Mesothelial cell of epicardium (in vitro differentiated cells): ENCODE measurements around the gene FMNL2. TPM values are rescaled to one million over a fixed set of nuclear protein-coding genes. Genes with fewer than 3 reads are reported as not detected.

Experiments
- DNase-seq, 2 experiments: peaks; one replicate each; pipeline ENCODE4 v3.0.0; 2021; ENCODE audit warnings: low spot score in 2 of 2; ENCODE audit not compliant: unreplicated experiment in 2 of 2
- H3K27ac Mint-ChIP-seq: 2 replicates; pipeline ENCODE4 v1.8.0; 2021; ENCODE audit warnings: mixed read lengths
- H3K27me3 Mint-ChIP-seq: 2 replicates; pipeline ENCODE4 v1.8.0; 2021; ENCODE audit warnings: low read depth, mixed read lengths
- H3K36me3 Mint-ChIP-seq: 2 replicates; pipeline ENCODE4 v1.8.0; 2021; ENCODE audit warnings: mixed read lengths
- H3K4me1 Mint-ChIP-seq: 2 replicates; pipeline ENCODE4 v1.8.0; 2021; ENCODE audit warnings: mixed read lengths
- H3K4me3 Mint-ChIP-seq: 2 replicates; pipeline ENCODE4 v1.8.0; 2021; ENCODE audit warnings: mild to moderate bottlenecking, moderate library complexity, mixed read lengths
- H3K9me3 Mint-ChIP-seq: 2 replicates; pipeline ENCODE4 v1.8.0; 2021; ENCODE audit warnings: mixed read lengths
- total RNA-seq: library from RNA; stranded (reverse); gene quantifications from 3 replicates; pipeline ENCODE4 v1.2.1, GENCODE V29; 2021
- TF ChIP-seq, protein P1 (sequence below): fragments of 200-600 bp; sonication (generic); IDR thresholded peaks from one replicate; pipeline ENCODE4 v1.5.0; 2021; ENCODE audit warnings: antibody characterized with exemption; ENCODE audit not compliant: unreplicated experiment

Gene FMNL2
- total RNA-seq, 1 donor from 2014 or later: 52.6 TPM

DNA sequence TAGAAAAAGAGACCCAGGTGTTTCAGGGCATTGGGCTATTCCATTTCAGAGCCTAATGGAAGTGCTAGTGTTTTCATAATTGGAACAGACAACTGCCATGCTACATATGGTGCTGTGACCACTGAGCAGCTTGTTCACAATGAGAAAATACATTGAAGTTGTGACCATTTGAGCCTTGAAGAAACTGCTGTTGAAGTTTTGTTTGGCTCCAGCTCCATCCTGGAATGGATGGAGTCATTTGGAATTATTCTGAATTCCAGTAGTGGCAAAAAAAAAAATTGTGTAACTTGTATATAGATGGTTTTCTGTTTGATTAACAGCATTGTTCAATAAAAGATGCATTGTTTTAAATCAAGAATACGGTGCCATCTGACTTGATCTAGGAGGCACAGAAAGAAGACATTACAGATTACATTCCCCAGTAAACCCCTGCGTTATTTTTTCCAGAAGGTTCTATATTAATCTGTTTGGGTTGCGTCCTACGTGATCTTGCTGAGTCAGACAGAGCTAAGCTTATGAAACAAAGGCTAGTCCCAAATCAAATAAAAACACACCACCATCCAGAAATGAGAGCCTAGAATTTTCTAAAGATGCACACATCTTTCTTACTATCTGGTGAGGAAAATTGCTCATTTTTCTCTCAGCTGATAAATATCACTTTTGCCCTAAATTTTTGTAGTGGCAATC, 19.2 kb downstream of the FMNL2 start:
- H3K9me3 Mint-ChIP-seq: peaks cover 3% of the 10 kb centered on the region
- no peak overlapping the region for H3K4me3 Mint-ChIP-seq
- TF ChIP-seq, protein P1, sequence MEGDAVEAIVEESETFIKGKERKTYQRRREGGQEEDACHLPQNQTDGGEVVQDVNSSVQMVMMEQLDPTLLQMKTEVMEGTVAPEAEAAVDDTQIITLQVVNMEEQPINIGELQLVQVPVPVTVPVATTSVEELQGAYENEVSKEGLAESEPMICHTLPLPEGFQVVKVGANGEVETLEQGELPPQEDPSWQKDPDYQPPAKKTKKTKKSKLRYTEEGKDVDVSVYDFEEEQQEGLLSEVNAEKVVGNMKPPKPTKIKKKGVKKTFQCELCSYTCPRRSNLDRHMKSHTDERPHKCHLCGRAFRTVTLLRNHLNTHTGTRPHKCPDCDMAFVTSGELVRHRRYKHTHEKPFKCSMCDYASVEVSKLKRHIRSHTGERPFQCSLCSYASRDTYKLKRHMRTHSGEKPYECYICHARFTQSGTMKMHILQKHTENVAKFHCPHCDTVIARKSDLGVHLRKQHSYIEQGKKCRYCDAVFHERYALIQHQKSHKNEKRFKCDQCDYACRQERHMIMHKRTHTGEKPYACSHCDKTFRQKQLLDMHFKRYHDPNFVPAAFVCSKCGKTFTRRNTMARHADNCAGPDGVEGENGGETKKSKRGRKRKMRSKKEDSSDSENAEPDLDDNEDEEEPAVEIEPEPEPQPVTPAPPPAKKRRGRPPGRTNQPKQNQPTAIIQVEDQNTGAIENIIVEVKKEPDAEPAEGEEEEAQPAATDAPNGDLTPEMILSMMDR: no peak
- no peaks in the 10 kb centered on the region for H3K27me3 Mint-ChIP-seq
- no peak for DNase-seq
- H3K4me1 Mint-ChIP-seq: peaks cover 12% of the 10 kb centered on the region
- H3K36me3 Mint-ChIP-seq: peaks cover 5% of the 10 kb centered on the region
- peak overlapping the region; percentile 73 for H3K27ac Mint-ChIP-seq

DNA sequence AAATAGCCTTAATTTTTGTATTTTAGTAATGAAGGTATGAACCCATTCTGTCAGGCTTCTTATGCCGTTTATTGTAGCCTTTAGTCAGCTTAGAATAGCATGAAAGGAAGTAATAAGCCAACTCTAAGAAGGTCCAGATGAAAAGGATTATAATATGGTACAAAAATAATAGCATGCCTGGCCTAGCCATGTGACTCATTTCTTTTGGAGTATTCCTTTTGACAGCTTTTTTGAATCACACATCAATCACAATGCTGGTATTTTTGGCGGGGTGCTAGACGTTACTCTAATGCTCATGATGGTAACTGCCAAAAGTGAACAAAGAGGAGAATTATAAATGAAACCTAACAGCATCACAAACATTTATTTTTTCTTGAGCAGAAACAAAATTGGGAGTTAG, 19.9 kb downstream of the FMNL2 start:
- peaks cover 12% of the 10 kb centered on the region for H3K4me1 Mint-ChIP-seq
- peak overlapping the region; percentile 73 for H3K27ac Mint-ChIP-seq
- H3K9me3 Mint-ChIP-seq: peaks cover 3% of the 10 kb centered on the region
- H3K27me3 Mint-ChIP-seq: no peaks in the 10 kb centered on the region
- H3K4me3 Mint-ChIP-seq: no peak overlapping the region
- TF ChIP-seq, protein P1: no peak
- H3K36me3 Mint-ChIP-seq: peaks cover 5% of the 10 kb centered on the region
- DNase-seq: no peak

DNA sequence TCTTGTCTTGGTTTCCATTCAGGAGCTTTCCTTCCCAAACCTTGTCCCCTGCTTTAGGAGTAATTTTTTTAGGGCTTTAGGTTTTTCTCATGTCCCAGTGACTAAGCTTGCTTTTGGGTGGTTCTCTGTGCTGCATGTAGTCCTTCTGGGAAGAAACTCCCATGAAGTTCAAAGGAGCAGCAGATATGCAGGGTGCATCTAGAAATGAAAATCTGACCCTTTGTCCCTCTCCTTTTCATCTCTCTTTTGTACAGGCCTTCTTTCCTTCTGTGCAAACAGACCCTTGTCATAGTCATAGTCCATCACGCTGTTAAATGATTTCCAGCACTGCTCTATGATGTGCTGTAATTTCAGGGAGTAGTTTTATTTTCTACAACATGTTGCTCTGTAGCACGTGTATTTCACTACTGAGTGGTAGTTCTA, 20.4 kb downstream of the FMNL2 start:
- no peak for DNase-seq
- no peak overlapping the region for H3K4me3 Mint-ChIP-seq
- H3K36me3 Mint-ChIP-seq: peaks cover 3% of the 10 kb centered on the region
- TF ChIP-seq, protein P1: no peak
- peaks cover 12% of the 10 kb centered on the region for H3K4me1 Mint-ChIP-seq
- H3K9me3 Mint-ChIP-seq: peaks cover under 1% of the 10 kb centered on the region
- peak overlapping the region; percentile 65 for H3K27ac Mint-ChIP-seq
- H3K27me3 Mint-ChIP-seq: no peaks in the 10 kb centered on the region

DNA sequence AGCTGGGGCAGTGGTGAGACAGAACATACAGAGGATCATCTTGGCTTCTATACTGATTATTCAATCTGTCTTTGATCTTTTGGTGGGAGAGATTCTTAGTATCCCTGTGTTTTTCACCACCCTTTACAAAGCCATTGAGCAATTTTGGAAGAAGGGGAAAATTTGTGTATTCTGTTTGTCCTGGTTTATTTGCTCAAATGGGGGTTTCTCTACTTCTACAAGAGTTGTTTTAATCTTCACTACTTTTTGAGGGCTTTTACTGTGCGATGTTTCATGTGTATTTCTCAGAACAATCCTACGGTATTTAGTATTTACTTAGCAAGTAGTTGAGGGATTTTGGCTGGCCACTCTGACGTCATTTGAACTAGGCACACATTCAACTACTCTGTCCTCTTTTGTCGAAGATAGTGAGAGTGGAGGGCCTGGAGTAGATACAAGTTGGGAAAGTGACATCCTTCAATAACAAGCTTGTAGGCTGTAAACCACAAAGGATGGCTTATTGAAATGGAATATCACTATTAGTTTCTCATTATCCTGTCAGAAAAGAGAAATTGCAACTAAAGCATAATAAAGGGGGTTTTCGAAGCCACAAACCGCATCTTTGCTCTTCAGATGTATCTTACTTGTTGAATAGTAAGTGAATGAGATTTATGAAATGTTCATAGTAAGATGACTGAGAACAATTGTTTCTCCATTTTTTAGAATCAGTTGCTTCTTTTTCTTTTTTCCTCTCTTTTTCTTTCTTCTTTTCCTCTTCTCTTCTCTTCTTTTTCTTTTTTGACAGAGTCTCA, 24.8 kb downstream of the FMNL2 start:
- TF ChIP-seq, protein P1: no peak
- Mint-ChIP-seq H3K27me3 (no peaks in the 10 kb centered on the region), H3K4me1 (peaks cover 10% of the 10 kb centered on the region), H3K4me3 (no peak overlapping the region), H3K27ac (no peak overlapping the region), H3K9me3 (no peaks in the 10 kb centered on the region), H3K36me3 (peaks cover 2% of the 10 kb centered on the region)
- DNase-seq: no peak

DNA sequence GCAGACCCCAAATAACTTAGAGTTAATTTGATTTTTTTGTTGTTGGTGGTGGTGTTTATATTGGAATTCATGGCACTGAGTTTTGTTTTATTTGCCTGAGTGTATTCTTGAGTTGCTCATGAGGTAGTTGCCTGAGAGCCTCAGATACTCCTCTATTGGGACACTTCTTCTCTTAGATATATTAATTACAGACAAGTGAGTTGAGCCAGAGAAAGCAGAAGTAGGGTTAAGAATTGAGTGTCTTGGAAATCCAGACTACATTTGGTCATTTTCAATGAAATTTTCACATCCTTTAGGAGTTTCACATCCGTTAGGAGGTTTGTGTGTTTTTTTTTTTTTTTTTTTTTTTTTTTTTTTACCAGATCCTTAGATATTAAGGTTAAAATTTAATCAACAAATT, 29.0 kb downstream of the FMNL2 start:
- no peaks in the 10 kb centered on the region for H3K9me3 Mint-ChIP-seq
- no peak overlapping the region for H3K4me3 Mint-ChIP-seq
- no peaks in the 10 kb centered on the region for H3K36me3 Mint-ChIP-seq
- TF ChIP-seq, protein P1: no peak
- DNase-seq: no peak
- peaks cover 18% of the 10 kb centered on the region for H3K4me1 Mint-ChIP-seq
- H3K27me3 Mint-ChIP-seq: no peaks in the 10 kb centered on the region
- no peak overlapping the region for H3K27ac Mint-ChIP-seq
